NB4 (cell line): ENCODE measurements around the gene IL17RA.

Experiments used
- CTCF ChIP-seq: IDR thresholded peaks from one replicate; pipeline ENCODE4 v1.5.1; 2012; ENCODE audit warnings: low read depth, low read length
- MYC ChIP-seq: IDR thresholded peaks from 2 replicates; pipeline ENCODE4 v1.6.1; 2011; ENCODE audit warnings: low read depth, low read length

GRCh38 chr22:17143101-17143500 is 58.3 kb downstream of the IL17RA start:
- no peak for TF ChIP-seq CTCF
- no peak for TF ChIP-seq MYC
